H9 (cell line): ENCODE results near the gene TASOR2. TPM values are rescaled to one million over a fixed set of nuclear protein-coding genes. Genes with fewer than 3 reads are reported as not detected.

ENCODE experiments used
- DNase-seq: peaks from one replicate; pipeline ENCODE4 v3.0.0-alpha.2; 2017
- H2AFZ ChIP-seq: one replicate; pipeline ENCODE4 v1.6.1; 2013; ENCODE audit warnings: mild to moderate bottlenecking, low read length, control low read depth, moderate library complexity
- H2AK5ac ChIP-seq: 2 replicates; pipeline ENCODE4 v1.6.1; 2013; ENCODE audit warnings: low read length, control low read depth, mixed read lengths; ENCODE audit not compliant: insufficient read length
- H2BK120ac ChIP-seq: one replicate; pipeline ENCODE4 v1.6.1; 2013; ENCODE audit warnings: low read depth, mild to moderate bottlenecking, low read length, control low read depth, inconsistent platforms; ENCODE audit not compliant: poor library complexity, severe bottlenecking
- H2BK12ac ChIP-seq: 2 replicates; pipeline ENCODE4 v1.6.1; 2013; ENCODE audit warnings: low read length, control low read depth, mixed read lengths, low read depth; ENCODE audit not compliant: insufficient read length
- H2BK15ac ChIP-seq: 2 replicates; pipeline ENCODE4 v1.6.1; 2013; ENCODE audit warnings: low read depth, low read length, control low read depth
- H2BK20ac ChIP-seq: one replicate; pipeline ENCODE4 v1.6.1; 2013; ENCODE audit warnings: low read depth, mild to moderate bottlenecking, low read length, control low read depth, inconsistent platforms; ENCODE audit not compliant: poor library complexity, severe bottlenecking
- H2BK5ac ChIP-seq: 2 replicates; pipeline ENCODE4 v1.6.1; 2013; ENCODE audit warnings: low read length, control low read depth, mixed read lengths; ENCODE audit not compliant: insufficient read length
- H3K14ac ChIP-seq: 2 replicates; pipeline ENCODE4 v1.6.1; 2013; ENCODE audit warnings: low read length, control low read depth; ENCODE audit not compliant: insufficient read depth
- H3K18ac ChIP-seq: 2 replicates; pipeline ENCODE4 v1.6.1; 2013; ENCODE audit warnings: low read depth, mild to moderate bottlenecking, mixed read lengths, low read length, control low read depth; ENCODE audit not compliant: insufficient read length
- H3K23ac ChIP-seq: 2 replicates; pipeline ENCODE4 v1.6.1; 2013; ENCODE audit warnings: low read length, control low read depth, mixed read lengths, low read depth; ENCODE audit not compliant: insufficient read length
- H3K23me2 ChIP-seq: 2 replicates; pipeline ENCODE4 v1.6.1; 2013; ENCODE audit warnings: low read depth, mild to moderate bottlenecking, mixed read lengths, low read length, control low read depth; ENCODE audit not compliant: insufficient read length, poor library complexity, severe bottlenecking
- H3K27ac ChIP-seq: 2 replicates; pipeline ENCODE4 v1.5.1; 2013; ENCODE audit warnings: low read length, control low read depth, mixed read lengths, low read depth; ENCODE audit not compliant: insufficient read length
- H3K27me3 ChIP-seq: 2 replicates; pipeline ENCODE4 v1.6.1; 2013; ENCODE audit warnings: low read length, control low read depth, inconsistent platforms; ENCODE audit not compliant: insufficient read depth
- H3K4ac ChIP-seq: 2 replicates; pipeline ENCODE4 v1.6.1; 2013; ENCODE audit warnings: low read depth, mild to moderate bottlenecking, control low read depth, inconsistent platforms, low read length, moderate library complexity
- H3K4me1 ChIP-seq: 2 replicates; pipeline ENCODE4 v1.6.1; 2013; ENCODE audit warnings: low read length, control low read depth, inconsistent platforms; ENCODE audit not compliant: insufficient read depth
- H3K4me2 ChIP-seq: 2 replicates; pipeline ENCODE4 v1.6.1; 2013; ENCODE audit warnings: low read length, control low read depth, mixed read lengths; ENCODE audit not compliant: insufficient read length, insufficient read depth
- H3K56ac ChIP-seq: 2 replicates; pipeline ENCODE4 v1.6.1; 2013; ENCODE audit warnings: low read depth, mild to moderate bottlenecking, mixed read lengths, low read length, control low read depth; ENCODE audit not compliant: insufficient read length
- H3K79me1 ChIP-seq: 2 replicates; pipeline ENCODE4 v1.6.1; 2013; ENCODE audit warnings: low read depth, mild to moderate bottlenecking, moderate library complexity, low read length, control low read depth, inconsistent platforms; ENCODE audit not compliant: insufficient read depth, poor library complexity, severe bottlenecking
- H3K79me2 ChIP-seq: 2 replicates; pipeline ENCODE4 v1.6.1; 2013; ENCODE audit warnings: low read length, control low read depth, inconsistent platforms; ENCODE audit not compliant: insufficient read depth
- H3K9ac ChIP-seq: 2 replicates; pipeline ENCODE4 v1.6.1; 2013; ENCODE audit warnings: low read length, control low read depth, mixed read lengths; ENCODE audit not compliant: insufficient read length; ENCODE audit errors: extremely low read depth
- H3K9me3 ChIP-seq: one replicate; pipeline ENCODE4 v1.6.1; 2013; ENCODE audit warnings: low read depth, low read length, inconsistent platforms; ENCODE audit not compliant: control insufficient read depth
- H3T11ph ChIP-seq: one replicate; pipeline ENCODE4 v1.6.1; 2013; ENCODE audit warnings: mild to moderate bottlenecking, low read length, control low read depth, inconsistent platforms
- H4K20me1 ChIP-seq: one replicate; pipeline ENCODE4 v1.6.1; 2013; ENCODE audit not compliant: control insufficient read depth, insufficient read length, insufficient read depth
- H4K5ac ChIP-seq: 2 replicates; pipeline ENCODE4 v1.6.1; 2013; ENCODE audit warnings: low read depth, mild to moderate bottlenecking, mixed read lengths, low read length, control low read depth; ENCODE audit not compliant: insufficient read length
- H4K8ac ChIP-seq: replicated peaks from 2 replicates; pipeline ENCODE4 v1.6.1; 2013; ENCODE audit warnings: low read length, control low read depth, mixed read lengths, low read depth; ENCODE audit not compliant: insufficient read length
- H4K91ac ChIP-seq: 2 replicates; pipeline ENCODE4 v1.6.1; 2013; ENCODE audit warnings: low read depth, mild to moderate bottlenecking, moderate library complexity, mixed read lengths, low read length, control low read depth; ENCODE audit not compliant: insufficient read length
- H3K27ac Mint-ChIP-seq, 3 experiments: 2 replicates in 2 of 3; 3 replicates in 1 of 3; pipeline ENCODE4 v1.8.0; 2020 to 2021; ENCODE audit warnings: mixed read lengths in 3 of 3, mild to moderate bottlenecking in 1 of 3, moderate library complexity in 1 of 3
- H3K27me3 Mint-ChIP-seq: 2 replicates; pipeline ENCODE4 v1.8.0; 2021; ENCODE audit warnings: low read depth, mild to moderate bottlenecking, moderate library complexity, mixed read lengths
- H3K36me3 Mint-ChIP-seq, 3 experiments: 2 replicates in 2 of 3; 3 replicates in 1 of 3; pipeline ENCODE4 v1.8.0; 2020 to 2021; ENCODE audit warnings: low read depth in 3 of 3, mixed read lengths in 3 of 3; ENCODE audit not compliant: insufficient read depth in 1 of 3
- H3K4me1 Mint-ChIP-seq, 2 experiments: 2 replicates each; pipeline ENCODE4 v1.8.0; 2020; ENCODE audit warnings: mixed read lengths in 2 of 2
- H3K4me3 Mint-ChIP-seq, 2 experiments: 2 replicates in 1 of 2; 3 replicates in 1 of 2; pipeline ENCODE4 v1.8.0; 2020 to 2021; ENCODE audit warnings: mild to moderate bottlenecking in 2 of 2, mixed read lengths in 2 of 2, moderate library complexity in 1 of 2
- H3K9me3 Mint-ChIP-seq, 2 experiments: 2 replicates in 1 of 2; 3 replicates in 1 of 2; pipeline ENCODE4 v1.8.0; 2020; ENCODE audit warnings: mild to moderate bottlenecking in 2 of 2, mixed read lengths in 2 of 2, moderate library complexity in 1 of 2
- WGBS: extraction: QIAGEN DNeasy Blood & Tissue Kit; methylation state at CpG from one replicate; pipeline ENCODE4 v1.1.7; 2013; ENCODE audit warnings: missing lambda C conversion rate, low lambda C conversion rate, mixed read lengths; ENCODE audit not compliant: insufficient read length; ENCODE audit errors: extremely low coverage; 5-methylcytosine and 5-hydroxymethylcytosine counted together
- total RNA-seq: library from RNA; stranded (reverse); gene quantifications from 2 replicates; pipeline ENCODE4 v1.2.1, GENCODE V29; 2021
- TF ChIP-seq, protein P1 (sequence below): fragments of 200-600 bp; sonication (generic); conservative IDR thresholded peaks from 3 replicates; pipeline ENCODE4 v1.8.0; 2021; ENCODE audit warnings: antibody characterized with exemption, mild to moderate bottlenecking

Gene TASOR2
- total RNA-seq, 1 experiment from 2014 or later: 64.5 TPM

DNA sequence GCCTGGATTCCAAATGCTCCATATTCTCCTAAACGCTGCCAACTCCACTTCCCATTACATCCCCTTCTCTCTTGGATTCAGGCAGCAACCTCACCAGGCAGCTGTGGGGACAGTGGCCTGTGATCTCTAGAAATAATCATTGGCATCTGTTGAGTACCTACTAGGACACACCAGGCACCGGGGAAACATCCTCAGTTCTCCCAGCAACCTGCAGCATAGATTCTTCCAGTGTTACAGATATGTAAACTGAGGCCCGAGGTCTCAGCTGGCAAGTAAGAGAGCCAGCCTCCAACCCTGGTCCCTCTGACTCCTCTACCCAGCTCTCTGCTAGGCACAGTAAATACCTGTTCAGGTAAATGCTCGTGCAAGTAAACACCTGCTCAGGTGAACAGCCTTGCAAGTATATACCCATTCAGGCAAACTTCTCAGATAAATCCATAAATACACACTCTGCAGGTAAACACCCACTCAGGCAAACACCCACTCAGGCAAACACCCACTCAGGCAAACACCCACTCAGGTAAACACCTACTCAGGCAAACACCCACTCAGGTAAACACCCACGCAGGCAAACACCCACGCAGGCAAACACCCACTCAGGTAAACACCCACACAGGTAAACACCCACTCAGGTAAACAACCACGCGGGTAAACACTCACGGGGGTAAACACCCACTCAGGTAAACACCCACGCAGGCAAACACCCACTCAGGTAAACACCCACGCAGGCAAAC lies 37.0 kb upstream of the TASOR2 start:
- Histone ChIP-seq H3K9ac (no peak overlapping the region), H4K8ac (no peak overlapping the region), H3K14ac (no peak overlapping the region), H2AK5ac (no peak overlapping the region), H3K4me1 (no peaks in the 10 kb centered on the region), H2BK20ac (no peak overlapping the region), H4K91ac (no peak overlapping the region), H4K20me1 (no peaks in the 10 kb centered on the region), H3K18ac (no peak overlapping the region), H3K23me2 (no peaks in the 10 kb centered on the region), H2BK12ac (no peak overlapping the region), H2BK5ac (no peak overlapping the region), H3T11ph (no peak overlapping the region), H3K79me2 (no peaks in the 10 kb centered on the region), H2BK15ac (no peak overlapping the region), H3K4me2 (no peak overlapping the region), H3K23ac (no peak overlapping the region), H3K56ac (no peak overlapping the region), H3K4ac (no peak overlapping the region), H3K27me3 (no peaks in the 10 kb centered on the region), H3K9me3 (no peaks in the 10 kb centered on the region), H3K79me1 (no peaks in the 10 kb centered on the region), H2BK120ac (no peak overlapping the region), H4K5ac (no peak overlapping the region), H3K27ac (no peak overlapping the region), H2AFZ (no peak overlapping the region)
- no peak overlapping the region for H3K27ac Mint-ChIP-seq
- TF ChIP-seq, protein P1, sequence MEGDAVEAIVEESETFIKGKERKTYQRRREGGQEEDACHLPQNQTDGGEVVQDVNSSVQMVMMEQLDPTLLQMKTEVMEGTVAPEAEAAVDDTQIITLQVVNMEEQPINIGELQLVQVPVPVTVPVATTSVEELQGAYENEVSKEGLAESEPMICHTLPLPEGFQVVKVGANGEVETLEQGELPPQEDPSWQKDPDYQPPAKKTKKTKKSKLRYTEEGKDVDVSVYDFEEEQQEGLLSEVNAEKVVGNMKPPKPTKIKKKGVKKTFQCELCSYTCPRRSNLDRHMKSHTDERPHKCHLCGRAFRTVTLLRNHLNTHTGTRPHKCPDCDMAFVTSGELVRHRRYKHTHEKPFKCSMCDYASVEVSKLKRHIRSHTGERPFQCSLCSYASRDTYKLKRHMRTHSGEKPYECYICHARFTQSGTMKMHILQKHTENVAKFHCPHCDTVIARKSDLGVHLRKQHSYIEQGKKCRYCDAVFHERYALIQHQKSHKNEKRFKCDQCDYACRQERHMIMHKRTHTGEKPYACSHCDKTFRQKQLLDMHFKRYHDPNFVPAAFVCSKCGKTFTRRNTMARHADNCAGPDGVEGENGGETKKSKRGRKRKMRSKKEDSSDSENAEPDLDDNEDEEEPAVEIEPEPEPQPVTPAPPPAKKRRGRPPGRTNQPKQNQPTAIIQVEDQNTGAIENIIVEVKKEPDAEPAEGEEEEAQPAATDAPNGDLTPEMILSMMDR: no peak
- no peak for DNase-seq
- H3K27me3 Mint-ChIP-seq: no peaks in the 10 kb centered on the region
- no peaks in the 10 kb centered on the region; a peak in 1 of 5 replicates for H3K9me3 Mint-ChIP-seq
- no CpG with 5 or more reads among the region's 11 CpGs for WGBS
- peaks cover 23 to 49% (median 35%) of the 10 kb centered on the region in 3 experiments; a peak in 6 of 7 replicates for H3K36me3 Mint-ChIP-seq
- H3K4me3 Mint-ChIP-seq: no peak overlapping the region
- peaks cover 5 to 7% of the 10 kb centered on the region in 2 experiments for H3K4me1 Mint-ChIP-seq
